NCI-H446 treated with DMSO at 0.1 percent for 48 hours (cell line): ENCODE results near the gene MYCL.
A peak's percentile ranks its signal among the peaks of the same experiment; 100 is the strongest.

Experiments
- DNase-seq: peaks from one replicate; lab custom pipeline; 2025; lab: John Stamatoyannopoulos, UW

MYCL gene

GRCh38 chr1:39901714-39902459, at the start of gene MYCL:
TSS of gene MYCL (minus strand) at chr1:39901917. CDS start at chr1:39901434, 483 bp downstream.
- peak; percentile 53 for DNase-seq

- DNase-seq, result no peak
These were observed 48.2 kb upstream of the MYCL start for GRCh38 chr1:39949891-39950290.

GRCh38 chr1:39947260-39947659, 45.5 kb upstream of the MYCL start:
- no peak for DNase-seq

- DNase-seq, result no peak
These were observed 44.5 kb upstream of the MYCL start for GRCh38 chr1:39946216-39946615.

- no peak for DNase-seq
These were observed 42.8 kb upstream of the MYCL start for GRCh38 chr1:39944410-39945112.

- DNase-seq, result no peak
These were observed 42.0 kb upstream of the MYCL start for GRCh38 chr1:39943471-39944290.

- no peak for DNase-seq
These were observed 39.5 kb upstream of the MYCL start for GRCh38 chr1:39940980-39941871.

- DNase-seq, result no peak
These were observed 38.5 kb upstream of the MYCL start for GRCh38 chr1:39940253-39940652.

- DNase-seq, result no peak
These were observed 37.1 kb upstream of the MYCL start for GRCh38 chr1:39938856-39939255.

- DNase-seq, result no peak
These were observed 35.2 kb upstream of the MYCL start for GRCh38 chr1:39936724-39937491.

- no peak for DNase-seq
These were observed 32.5 kb upstream of the MYCL start for GRCh38 chr1:39933956-39934941.

- no peak for DNase-seq
These were observed 27.3 kb upstream of the MYCL start for GRCh38 chr1:39928809-39929587.

GRCh38 chr1:39927538-39927937, 25.8 kb upstream of the MYCL start:
- DNase-seq, result no peak

GRCh38 chr1:39926820-39927219, 25.1 kb upstream of the MYCL start:
- DNase-seq, result peak; percentile 68

GRCh38 chr1:39926343-39926793, 24.7 kb upstream of the MYCL start:
- peak; percentile 77 for DNase-seq

- peak; percentile 20 for DNase-seq
These were observed 24.1 kb upstream of the MYCL start for GRCh38 chr1:39925721-39926342.

- DNase-seq, result no peak
These were observed 20.6 kb upstream of the MYCL start for GRCh38 chr1:39922251-39922688.

- DNase-seq, result peak; percentile 12
These were observed 17.8 kb upstream of the MYCL start for GRCh38 chr1:39919545-39919944.
